ENCODE results near the gene SPAG4.

Gene SPAG4, protein sequence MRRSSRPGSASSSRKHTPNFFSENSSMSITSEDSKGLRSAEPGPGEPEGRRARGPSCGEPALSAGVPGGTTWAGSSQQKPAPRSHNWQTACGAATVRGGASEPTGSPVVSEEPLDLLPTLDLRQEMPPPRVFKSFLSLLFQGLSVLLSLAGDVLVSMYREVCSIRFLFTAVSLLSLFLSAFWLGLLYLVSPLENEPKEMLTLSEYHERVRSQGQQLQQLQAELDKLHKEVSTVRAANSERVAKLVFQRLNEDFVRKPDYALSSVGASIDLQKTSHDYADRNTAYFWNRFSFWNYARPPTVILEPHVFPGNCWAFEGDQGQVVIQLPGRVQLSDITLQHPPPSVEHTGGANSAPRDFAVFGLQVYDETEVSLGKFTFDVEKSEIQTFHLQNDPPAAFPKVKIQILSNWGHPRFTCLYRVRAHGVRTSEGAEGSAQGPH

GRCh38 chr20:35615667-35616464, at the start of gene SPAG4:
TSS of gene SPAG4 (plus strand) at chr20:35615829. CDS start at chr20:35616004, 175 bp downstream.
- H3K9ac ChIP-seq = peak within 1 kb of the TSS; percentile 86
- peaks cover 5% of the 10 kb centered on the region; the same call in 1 of the 2 replicates for H4K20me1 ChIP-seq
- peaks cover 48% of the 10 kb centered on the region for H3K4me1 ChIP-seq
- H3K36me3 ChIP-seq = peaks cover 2% of the 10 kb centered on the region; the same call in 1 of the 2 replicates
- peak within 1 kb of the TSS; percentile 94 for H3K27ac ChIP-seq
- peak within 1 kb of the TSS; percentile 70 for H3K4me3 ChIP-seq
- peak within 1 kb of the TSS; percentile 98 for H3K4me2 ChIP-seq
- H3K9me3 ChIP-seq = no peaks in the 10 kb centered on the region
- H3K27me3 ChIP-seq = no peaks in the 10 kb centered on the region
- TF ChIP-seq Cebpa-rat (IDR thresholded peaks at IDR 0.05) = no peak

DNA sequence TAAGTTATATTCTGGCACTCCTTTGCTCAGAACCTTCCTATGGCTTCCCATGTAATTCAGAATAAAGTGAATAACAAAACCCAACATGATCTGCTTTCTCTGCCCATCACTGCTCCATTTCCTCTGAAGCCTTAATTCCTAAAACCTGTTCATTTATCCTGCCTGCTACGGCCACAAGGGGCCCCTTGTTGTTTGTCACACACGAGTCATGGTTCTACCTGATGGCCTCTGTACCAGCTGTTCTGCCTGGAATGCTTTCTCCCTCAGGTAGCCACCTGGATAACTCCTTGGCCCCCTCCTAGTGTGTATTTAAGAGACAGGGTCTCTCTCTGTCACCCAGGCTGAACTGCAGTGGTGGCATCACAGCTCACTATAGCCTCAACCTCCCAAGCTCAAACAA, 47.0 kb upstream of the SPAG4 start:
- Histone ChIP-seq H3K9ac (no peak overlapping the region), H3K27me3 (no peaks in the 10 kb centered on the region), H3K4me1 (0 out of 2 replicates have a peak, but pooled peaks cover 13% of the 10 kb centered on the region), H3K27ac (no peak overlapping the region), H3K4me3 (no peak overlapping the region), H3K9me3 (peaks cover 15% of the 10 kb centered on the region; the same call in 1 of the 2 replicates), H3K4me2 (no peak overlapping the region), H3K36me3 (0 out of 2 replicates have a peak, but pooled peaks cover 4% of the 10 kb centered on the region), H4K20me1 (no peaks in the 10 kb centered on the region)
- TF ChIP-seq Cebpa-rat (IDR thresholded peaks at IDR 0.05) = no peak

DNA sequence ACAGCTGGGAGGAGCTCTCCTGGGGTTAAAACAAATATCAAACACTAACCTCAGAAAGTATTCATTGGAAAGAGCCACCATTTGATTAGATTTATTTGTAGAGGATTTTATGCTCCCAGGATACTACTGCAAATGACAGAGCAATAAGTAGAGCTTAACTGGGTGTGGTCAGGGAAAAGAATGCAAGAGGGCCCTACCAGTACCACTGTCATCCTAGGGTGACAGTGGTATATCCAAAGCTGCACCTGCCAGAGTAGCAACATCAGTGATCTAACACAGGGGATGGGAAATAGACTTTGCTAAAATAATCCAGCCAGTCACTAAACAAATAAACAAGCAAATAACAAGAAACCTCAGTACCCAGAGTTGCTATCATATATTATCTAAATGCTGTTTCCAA, 44.1 kb upstream of the SPAG4 start:
- Histone ChIP-seq H3K36me3 (0 out of 2 replicates have a peak, but pooled peaks cover 4% of the 10 kb centered on the region), H3K27me3 (no peaks in the 10 kb centered on the region), H3K4me1 (0 out of 2 replicates have a peak, but pooled peaks cover 13% of the 10 kb centered on the region), H3K9ac (no peak overlapping the region), H3K4me3 (no peak overlapping the region), H3K9me3 (peaks cover 16% of the 10 kb centered on the region; the same call in 1 of the 2 replicates), H4K20me1 (no peaks in the 10 kb centered on the region), H3K27ac (no peak overlapping the region), H3K4me2 (no peak overlapping the region)
- no peak for TF ChIP-seq Cebpa-rat (IDR thresholded peaks at IDR 0.05)

DNA sequence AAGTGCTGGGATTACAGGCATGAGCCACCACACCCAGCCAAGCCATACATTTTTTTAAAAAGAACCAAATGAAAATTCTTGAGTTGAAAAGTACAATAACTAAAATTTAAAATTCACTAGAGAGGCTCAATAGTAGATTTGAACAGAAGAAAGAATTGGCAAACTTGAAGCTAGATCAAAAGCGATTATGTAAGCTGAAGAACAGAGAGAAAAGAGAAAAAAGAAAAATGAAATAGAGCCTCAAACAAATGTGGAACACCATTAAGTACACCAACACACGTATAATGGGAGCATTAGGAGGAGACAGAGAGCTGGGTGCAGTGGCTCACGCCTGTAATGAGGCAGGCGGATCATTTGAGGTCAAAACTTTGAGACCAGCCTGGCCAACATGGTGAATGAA, 42.8 kb upstream of the SPAG4 start:
- Histone ChIP-seq H3K4me3 (no peak overlapping the region), H3K36me3 (0 out of 2 replicates have a peak, but pooled peaks cover 4% of the 10 kb centered on the region), H4K20me1 (no peaks in the 10 kb centered on the region), H3K9ac (no peak overlapping the region), H3K4me2 (no peak overlapping the region), H3K27me3 (no peaks in the 10 kb centered on the region), H3K4me1 (0 out of 2 replicates have a peak, but pooled peaks cover 3% of the 10 kb centered on the region), H3K9me3 (peaks cover 16% of the 10 kb centered on the region; the same call in 1 of the 2 replicates), H3K27ac (no peak overlapping the region)
- no peak for TF ChIP-seq Cebpa-rat (IDR thresholded peaks at IDR 0.05)

GRCh38 chr20:35575958-35576357, 39.7 kb upstream of the SPAG4 start:
- no peak overlapping the region for H3K4me2 ChIP-seq
- H4K20me1 ChIP-seq = no peaks in the 10 kb centered on the region
- H3K36me3 ChIP-seq = 0 out of 2 replicates have a peak, but pooled peaks cover 4% of the 10 kb centered on the region
- no peak overlapping the region for H3K9ac ChIP-seq
- H3K4me3 ChIP-seq = no peak overlapping the region
- TF ChIP-seq Cebpa-rat (IDR thresholded peaks at IDR 0.05) = no peak
- H3K9me3 ChIP-seq = peaks cover 16% of the 10 kb centered on the region; the same call in 1 of the 2 replicates
- H3K4me1 ChIP-seq = no peaks in the 10 kb centered on the region
- H3K27me3 ChIP-seq = no peaks in the 10 kb centered on the region
- no peak overlapping the region for H3K27ac ChIP-seq

DNA sequence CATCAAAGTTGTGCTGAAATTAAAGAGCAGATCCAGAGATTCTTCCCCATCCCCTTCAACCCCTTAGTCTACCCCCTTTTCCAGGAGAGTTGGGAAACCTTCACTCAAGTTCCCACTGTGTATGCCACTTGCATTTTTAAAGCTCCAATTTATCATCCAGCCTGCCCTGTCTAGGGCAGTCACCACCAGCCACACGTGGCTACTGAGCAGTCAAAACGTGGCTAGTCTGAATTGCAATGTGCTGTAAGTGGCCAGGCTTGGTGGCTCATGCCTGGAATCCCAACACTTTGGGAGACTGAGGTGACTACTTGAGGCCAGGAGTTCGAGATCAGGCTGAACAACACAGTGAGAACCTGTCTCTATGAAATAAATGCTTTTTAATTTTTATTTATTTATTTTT, 38.8 kb upstream of the SPAG4 start:
- Histone ChIP-seq H3K27me3 (no peaks in the 10 kb centered on the region), H3K4me1 (no peaks in the 10 kb centered on the region), H4K20me1 (no peaks in the 10 kb centered on the region), H3K9ac (no peak overlapping the region), H3K9me3 (peaks cover 23% of the 10 kb centered on the region), H3K27ac (no peak overlapping the region), H3K36me3 (0 out of 2 replicates have a peak, but pooled peaks cover 4% of the 10 kb centered on the region), H3K4me3 (no peak overlapping the region), H3K4me2 (no peak overlapping the region)
- TF ChIP-seq Cebpa-rat (IDR thresholded peaks at IDR 0.05) = no peak

- Histone ChIP-seq H3K4me2 (no peak overlapping the region), H3K27me3 (no peaks in the 10 kb centered on the region), H3K4me3 (no peak overlapping the region), H3K27ac (no peak overlapping the region), H3K9me3 (peaks cover 17% of the 10 kb centered on the region), H3K9ac (no peak overlapping the region), H3K36me3 (peaks cover 4% of the 10 kb centered on the region; the same call in 1 of the 2 replicates), H4K20me1 (no peaks in the 10 kb centered on the region), H3K4me1 (no peaks in the 10 kb centered on the region)
- TF ChIP-seq Cebpa-rat (IDR thresholded peaks at IDR 0.05) = no peak
These were observed 37.2 kb upstream of the SPAG4 start for GRCh38 chr20:35578469-35578868.

GRCh38 chr20:35579196-35579595, 36.4 kb upstream of the SPAG4 start:
- TF ChIP-seq Cebpa-rat (IDR thresholded peaks at IDR 0.05) = no peak
- Histone ChIP-seq H3K4me1 (no peaks in the 10 kb centered on the region), H3K4me3 (no peak overlapping the region), H3K9me3 (peaks cover 14% of the 10 kb centered on the region), H3K9ac (no peak overlapping the region), H3K4me2 (no peak overlapping the region), H3K27ac (no peak overlapping the region), H3K27me3 (no peaks in the 10 kb centered on the region), H4K20me1 (no peaks in the 10 kb centered on the region), H3K36me3 (peaks cover 4% of the 10 kb centered on the region; the same call in 1 of the 2 replicates)

DNA sequence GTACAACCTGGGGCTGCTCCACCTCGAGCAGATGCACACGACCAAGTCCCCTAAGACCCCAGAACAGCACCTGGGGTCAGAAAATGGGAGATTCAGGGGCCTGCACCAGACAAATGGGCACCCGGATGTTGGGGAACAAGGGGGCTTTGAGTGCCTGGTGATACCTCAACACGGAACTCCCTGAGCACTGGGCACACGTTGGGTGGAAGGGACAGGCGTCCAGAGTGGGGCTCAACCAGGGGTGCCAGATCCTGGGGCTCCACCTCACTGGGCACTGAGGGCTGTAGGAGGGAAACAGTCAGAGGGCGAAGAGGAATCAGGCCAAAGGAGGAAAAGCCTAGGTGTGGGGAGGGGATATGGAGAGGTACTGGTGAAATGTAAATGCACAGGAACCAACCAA, 33.5 kb upstream of the SPAG4 start:
- no peaks in the 10 kb centered on the region for H3K27me3 ChIP-seq
- no peak overlapping the region for H3K27ac ChIP-seq
- no peaks in the 10 kb centered on the region for H4K20me1 ChIP-seq
- TF ChIP-seq Cebpa-rat (IDR thresholded peaks at IDR 0.05) = no peak
- H3K9ac ChIP-seq = no peak overlapping the region
- peaks cover 14% of the 10 kb centered on the region for H3K9me3 ChIP-seq
- H3K4me3 ChIP-seq = no peak overlapping the region
- peaks cover 4% of the 10 kb centered on the region; the same call in 1 of the 2 replicates for H3K36me3 ChIP-seq
- H3K4me1 ChIP-seq = no peaks in the 10 kb centered on the region
- no peak overlapping the region for H3K4me2 ChIP-seq

Measured in BLaER1 (cell line).